ENCODE results near the gene ATP1B1. TPM values are rescaled to one million over a fixed set of nuclear protein-coding genes. Genes with fewer than 3 reads are reported as not detected.

The ATP1B1 gene
- total RNA-seq = 356 TPM

GRCh38 chr1:169106095-169106920 is at the start of gene ATP1B1:
Gene ATP1B1 (plus strand): TSS chr1:169106690. CDS start chr1:169106830, 140 bp downstream.

Small RNAs within 50 kb of the gene (small RNA-seq; reads per million reads assigned to genes)
- not detected for gene RNA5SP66
